Umbilical cord (tissue), 2 donors: ENCODE results near the gene QRSL1. TPM values are rescaled to one million over a fixed set of nuclear protein-coding genes. Genes with fewer than 3 reads are reported as not detected.
"Not testable (repeated sequence)": the region's sequence is repeated elsewhere in the genome, so short reads cannot be mapped to it uniquely, and the experiment has no call there.

Source experiments
- DNase-seq: peaks from one replicate; pipeline ENCODE4 v3.0.0-alpha.2; 2015; ENCODE audit warnings: low spot score
- total RNA-seq: library from RNA; depleted of rRNA; stranded (reverse); fragments of >200 nt; gene quantifications from one replicate; pipeline ENCODE4 v1.2.3, GENCODE V29; 2014; ENCODE audit warnings: low replicate concordance; ENCODE audit not compliant: insufficient read depth

QRSL1 gene
- total RNA-seq, 1 donor from 2014 or later = 10.6 TPM

- no peak for DNase-seq
Observed at GRCh38 chr6:106623039-106623438, 6.3 kb upstream of the QRSL1 start.

DNA sequence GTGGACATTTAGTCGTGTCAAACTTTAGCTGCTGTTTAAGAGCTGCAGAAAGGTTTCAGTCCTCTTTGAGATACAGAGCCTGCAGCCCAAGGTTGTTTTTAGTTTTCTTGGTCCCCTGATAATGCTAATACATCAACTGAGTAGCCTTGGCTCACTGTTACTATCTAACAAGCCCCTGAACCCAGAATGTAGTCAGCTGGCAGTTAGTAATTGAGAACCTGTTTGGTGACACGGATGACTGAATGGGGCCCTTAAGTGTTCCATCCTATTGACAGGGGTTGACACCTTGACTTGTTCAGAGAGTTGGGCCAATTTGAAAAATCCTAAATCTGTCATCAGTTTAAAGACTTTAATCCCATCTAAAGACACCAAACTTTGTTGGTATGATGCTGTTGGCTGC is 2.9 kb upstream of the QRSL1 start:
- no peak for DNase-seq

DNA sequence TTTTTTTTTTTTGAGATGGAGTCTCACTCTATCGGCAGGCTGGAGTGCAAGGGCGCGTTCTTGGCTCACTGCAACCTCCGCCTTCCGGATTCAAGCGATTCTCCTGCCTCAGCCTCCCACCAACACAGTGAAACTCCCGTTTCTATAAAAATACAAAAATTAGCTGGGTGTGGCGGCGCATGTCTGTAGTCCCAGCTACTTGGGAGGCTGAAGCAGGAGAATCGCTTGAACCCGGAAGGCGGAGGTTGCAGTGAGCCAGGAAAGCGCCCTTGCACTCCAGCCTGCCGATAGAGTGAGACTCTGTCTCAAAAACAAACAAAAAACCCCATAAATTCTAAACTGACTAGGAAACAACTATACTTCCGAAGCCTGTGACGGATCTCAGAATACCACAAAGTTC is 1.6 kb upstream of the QRSL1 start:
- DNase-seq = not testable (repeated sequence)

GRCh38 chr6:106628658-106629102 is 698 bp upstream of the QRSL1 start:
- no peak for DNase-seq

GRCh38 chr6:106629859-106630163 is 433 bp downstream of the QRSL1 start:
- DNase-seq = no peak

DNA sequence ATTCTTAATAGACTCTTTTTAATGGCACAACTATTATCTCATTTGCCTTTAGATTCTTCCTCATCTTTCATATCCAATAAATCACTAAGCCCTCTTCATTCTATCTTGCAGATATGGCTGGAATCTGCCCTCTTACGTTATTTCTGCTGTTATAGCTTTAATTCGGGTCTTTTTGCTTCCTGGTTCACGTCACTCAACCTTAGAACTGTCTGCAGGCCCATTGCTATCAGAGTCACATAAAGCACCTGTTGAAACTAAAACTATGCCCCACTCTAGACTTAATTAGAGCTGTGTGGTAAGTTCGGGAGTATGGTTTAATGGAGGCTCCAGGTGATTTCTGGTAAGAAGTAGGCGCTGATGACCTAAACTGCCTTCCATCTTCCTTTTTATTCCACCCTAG is 988 bp downstream of the QRSL1 start:
- DNase-seq = no peak

DNA sequence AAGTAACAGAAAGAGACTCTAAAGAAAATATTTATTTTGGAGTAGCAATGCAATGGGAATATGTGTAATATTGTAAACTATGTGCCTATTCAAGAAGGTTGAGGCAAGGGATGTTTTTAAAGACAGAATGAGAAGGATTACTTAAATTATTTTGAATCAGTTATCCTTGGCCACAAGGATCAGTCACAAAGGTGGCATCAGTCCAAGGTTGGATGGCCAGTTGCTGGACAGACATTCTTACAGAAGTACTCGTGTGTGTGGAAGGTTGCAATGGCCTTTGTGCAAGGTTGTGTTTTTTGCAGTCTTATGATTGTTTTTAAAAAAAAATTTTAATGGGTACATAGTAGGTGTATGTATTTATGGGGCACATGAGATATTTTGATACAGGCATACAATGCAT is 2.0 kb downstream of the QRSL1 start:
- DNase-seq = no peak

DNA sequence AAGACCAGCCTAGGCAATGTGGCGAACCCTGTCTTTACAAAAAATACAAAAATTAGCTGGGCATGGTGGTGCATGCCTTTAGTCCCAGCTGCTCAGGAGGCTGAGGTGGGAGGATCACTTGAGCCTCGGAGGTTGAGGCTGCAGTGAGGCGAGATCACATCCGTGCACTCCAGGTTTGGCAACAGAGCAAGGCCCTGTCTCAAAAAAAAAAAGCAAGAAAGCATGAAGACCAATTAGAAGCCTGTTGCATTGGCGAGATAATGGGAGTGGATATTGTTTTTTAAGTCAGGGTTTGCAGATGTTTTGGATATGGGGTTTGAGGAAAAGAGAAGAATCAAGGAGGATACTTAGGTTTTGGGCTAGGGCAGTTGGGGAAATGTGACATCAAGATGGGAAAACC is 5.2 kb downstream of the QRSL1 start:
- no peak for DNase-seq

GRCh38 chr6:106637051-106637716 is 7.8 kb downstream of the QRSL1 start:
- DNase-seq = no peak

GRCh38 chr6:106637717-106638341 is 8.5 kb downstream of the QRSL1 start:
- no peak for DNase-seq

DNA sequence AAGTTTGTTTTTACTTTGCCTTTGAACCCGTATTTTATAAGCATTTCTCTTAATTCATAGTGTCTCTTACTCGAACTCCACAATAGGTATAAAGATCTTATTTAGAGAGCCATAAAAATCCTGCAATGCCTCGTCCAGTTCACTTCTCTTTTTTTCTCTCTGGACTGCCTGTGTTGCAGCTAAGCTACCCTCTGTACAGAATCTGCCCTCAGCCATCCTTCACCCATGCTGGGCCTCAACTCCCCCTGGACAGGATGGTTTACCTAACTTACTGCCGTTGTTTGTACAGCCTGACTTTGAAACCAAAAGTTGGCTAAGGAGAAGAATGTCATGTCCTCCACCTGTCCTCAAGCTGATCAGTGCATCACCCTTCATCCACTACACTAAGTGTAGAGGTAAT is 10.4 kb downstream of the QRSL1 start:
- DNase-seq = no peak

DNA sequence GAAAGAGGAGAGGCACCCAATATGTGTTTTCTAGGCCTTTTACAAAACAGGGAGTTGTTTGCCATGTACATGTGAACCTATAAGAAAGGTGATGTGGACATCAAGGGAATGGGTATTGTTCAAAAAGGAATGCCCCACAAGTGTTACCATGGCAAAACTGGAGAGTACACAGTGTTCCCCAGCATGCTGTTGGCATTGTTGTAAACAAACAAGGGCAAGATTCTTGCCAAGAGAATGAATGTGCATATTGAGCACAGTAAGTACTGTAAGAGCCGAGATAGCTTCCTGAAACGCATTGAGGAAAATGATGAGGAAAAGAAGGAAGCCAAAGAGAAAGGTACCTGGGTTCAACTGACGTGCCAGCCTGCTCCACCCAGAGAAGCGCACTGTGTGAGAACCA is 13.1 kb downstream of the QRSL1 start:
- no peak for DNase-seq

DNA sequence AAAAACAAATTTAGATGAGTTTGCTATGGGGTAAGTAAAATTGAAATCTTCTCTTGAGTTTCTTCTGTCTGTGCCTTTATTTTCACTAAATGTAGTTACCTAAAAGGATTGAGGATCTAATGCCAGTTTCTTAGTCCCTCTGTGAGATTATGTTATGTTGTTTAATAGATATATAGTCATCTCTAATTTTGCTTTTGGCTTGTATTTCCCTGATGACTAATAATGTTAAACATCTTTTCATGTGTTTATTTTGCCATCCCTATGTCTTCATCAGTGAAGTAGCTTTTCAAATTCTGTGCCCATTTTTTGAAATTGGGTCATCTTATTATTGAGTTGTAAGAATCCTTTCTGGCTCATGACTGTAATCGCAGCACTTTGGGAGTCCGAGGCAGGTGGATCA is 13.7 kb downstream of the QRSL1 start:
- no peak for DNase-seq

GRCh38 chr6:106648651-106649308 is 19.4 kb downstream of the QRSL1 start:
- DNase-seq = no peak

DNA sequence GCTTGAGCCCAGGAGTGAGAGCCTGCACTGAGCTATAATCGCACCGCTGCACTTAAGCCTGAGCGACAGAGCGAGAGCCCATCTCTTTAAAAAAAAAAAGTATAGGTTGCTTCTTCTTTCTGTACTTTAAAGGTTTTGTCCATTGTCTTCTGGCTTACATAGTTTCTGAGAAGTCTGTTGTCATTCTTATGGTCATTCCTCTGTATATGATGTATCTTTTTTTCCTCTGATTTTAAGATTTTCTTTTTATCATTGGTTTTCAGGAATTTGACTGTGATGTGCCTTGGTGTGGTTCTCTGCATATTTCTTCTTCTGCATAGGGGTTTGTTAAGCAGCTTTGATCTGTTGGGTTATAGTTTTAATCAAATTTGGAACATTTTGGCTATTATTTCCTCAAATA is 29.1 kb downstream of the QRSL1 start:
- DNase-seq = no peak

DNA sequence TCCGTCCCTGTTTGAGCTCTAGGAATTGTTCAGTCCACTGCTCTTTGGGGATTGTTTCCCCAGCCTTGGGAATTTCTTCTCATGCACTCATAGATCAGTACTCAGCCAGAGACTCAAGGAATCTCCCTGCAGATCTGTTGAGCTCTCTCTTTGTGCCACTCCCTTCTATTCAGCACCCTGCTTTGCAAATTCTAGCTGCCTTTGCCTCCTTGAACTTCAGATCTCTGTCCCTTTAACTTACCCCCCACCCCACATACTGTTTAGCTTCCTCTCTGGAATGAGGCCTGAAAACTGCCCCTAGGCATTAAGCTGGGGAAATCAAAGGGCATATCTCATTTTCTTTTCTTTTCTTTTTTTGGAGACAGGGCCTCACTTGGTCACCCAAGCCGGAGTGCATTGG is 30.5 kb downstream of the QRSL1 start:
- DNase-seq = no peak

DNA sequence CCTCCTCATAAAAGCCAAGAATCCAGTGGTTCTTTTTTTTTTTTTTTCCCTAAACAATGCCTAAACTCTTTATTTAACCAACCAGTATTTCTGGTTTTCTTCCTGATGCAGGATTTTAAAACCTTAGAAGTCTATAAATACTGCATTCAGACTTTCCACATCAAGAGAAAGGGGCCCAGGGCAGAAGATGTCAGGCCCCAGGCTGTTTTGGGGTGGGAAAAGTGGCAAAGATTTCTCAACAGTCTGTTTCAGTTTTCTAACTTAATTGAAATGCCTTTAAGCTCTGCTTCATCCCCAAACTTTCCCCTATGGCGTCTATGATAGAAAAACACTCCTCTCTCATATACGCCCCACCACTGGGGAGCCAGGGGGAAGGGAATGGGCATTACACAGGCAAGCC is 33.1 kb downstream of the QRSL1 start:
- peak; percentile 9 for DNase-seq

DNA sequence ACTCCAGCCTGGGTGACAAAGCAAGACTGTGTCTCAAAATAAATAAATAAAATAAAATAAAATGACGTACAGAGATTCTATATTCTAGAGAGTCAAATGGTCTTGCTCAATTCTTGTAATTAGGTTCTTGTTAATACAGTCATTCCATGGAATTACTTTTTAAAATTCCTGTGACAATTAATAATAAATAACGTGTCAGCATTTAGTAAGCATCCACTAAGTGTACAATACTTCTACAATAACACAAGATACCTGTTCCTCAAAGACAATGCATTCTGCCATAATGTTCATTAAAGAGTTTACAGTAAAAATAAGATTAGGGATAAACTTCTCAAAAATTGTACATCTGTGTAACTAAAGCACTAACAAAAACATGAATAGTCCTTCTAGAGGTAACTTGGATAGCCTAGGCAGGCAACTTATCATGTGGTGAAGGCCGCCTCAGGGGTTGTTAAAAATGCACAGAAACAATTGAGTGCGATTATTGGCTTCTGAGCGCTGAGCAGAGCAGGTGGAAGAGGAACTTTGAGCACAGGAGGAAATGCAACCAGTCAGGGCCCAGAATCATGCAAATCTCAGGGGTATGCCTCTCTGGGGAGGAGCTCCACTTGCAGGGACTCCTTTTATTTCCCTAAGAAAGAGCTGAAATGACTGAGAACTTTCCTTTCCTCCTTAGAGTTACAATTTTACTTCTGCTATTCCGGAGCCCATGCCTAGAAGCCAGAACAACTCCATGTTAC is 37.1 kb downstream of the QRSL1 start:
- DNase-seq = peak; percentile 4

DNA sequence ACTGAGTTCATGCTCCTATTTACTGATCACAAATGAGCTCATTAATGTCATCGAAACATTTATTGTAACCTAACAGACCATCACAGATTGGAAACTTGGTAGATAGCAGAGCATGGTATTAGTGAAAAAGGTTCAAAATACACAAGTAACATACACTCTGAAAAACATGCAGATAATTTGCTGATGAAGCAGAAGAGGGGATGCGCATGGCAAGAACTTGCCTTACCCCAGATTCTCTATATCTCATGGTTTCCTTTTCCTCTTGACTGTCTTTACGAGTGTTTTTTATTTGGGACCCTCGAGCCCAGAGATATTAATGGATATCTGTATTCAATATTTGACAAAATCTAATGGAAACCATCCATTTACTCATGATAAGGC is 37.6 kb downstream of the QRSL1 start:
- no peak for DNase-seq

GRCh38 chr6:106670236-106670635 is 40.9 kb downstream of the QRSL1 start:
- DNase-seq = no peak

DNA sequence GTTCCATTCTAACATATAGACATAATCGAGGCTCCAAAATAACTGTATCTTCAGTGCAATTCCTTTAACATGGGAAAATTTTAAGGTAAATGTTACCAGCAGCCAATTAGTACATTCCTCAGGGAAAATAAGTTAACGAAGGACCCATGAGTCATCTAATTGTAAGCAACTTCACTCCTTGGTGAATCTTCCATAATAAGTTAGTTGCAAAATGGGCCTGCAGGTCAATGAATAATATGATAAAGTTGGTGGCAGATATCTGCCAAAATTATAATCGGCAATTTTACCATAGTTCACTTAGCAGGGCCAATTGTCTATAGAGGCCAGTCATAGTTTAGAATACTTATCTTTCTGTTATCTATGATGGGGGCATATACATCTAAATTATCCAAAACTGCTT is 42.3 kb downstream of the QRSL1 start:
- DNase-seq = no peak

- no peak for DNase-seq
Observed at GRCh38 chr6:106674541-106675229, 45.3 kb downstream of the QRSL1 start.
